GM19351 (cell line): ENCODE results near the gene ACACB.

Experiments used
- ATAC-seq: cut with Tn5 transposase; IDR thresholded peaks from one replicate; pipeline ENCODE4 v1.9.1; 2021; ENCODE audit warnings: mild to moderate bottlenecking, moderate library complexity; ENCODE audit not compliant: unreplicated experiment

The ACACB gene

DNA sequence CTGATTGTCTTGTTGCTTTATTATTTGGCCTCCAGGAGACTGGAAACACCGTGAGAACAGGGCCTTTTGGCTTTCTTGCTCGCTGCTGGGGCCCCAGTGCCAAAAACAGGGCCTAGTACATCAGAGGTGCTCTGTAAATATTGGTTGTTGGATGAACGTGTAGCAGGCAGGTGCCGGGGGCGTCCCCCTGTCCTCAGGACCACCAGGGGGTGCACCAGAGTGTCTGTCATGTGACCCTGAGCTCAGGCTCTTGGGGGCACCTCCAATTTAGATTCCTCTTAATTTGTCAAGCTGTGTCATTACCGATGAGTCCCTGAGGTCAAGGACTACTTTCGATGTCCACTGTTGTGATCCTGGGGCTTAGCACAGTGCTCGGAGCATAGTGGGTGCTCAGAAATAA, 87.1 kb downstream of the ACACB start:
- ATAC-seq = no peak

DNA sequence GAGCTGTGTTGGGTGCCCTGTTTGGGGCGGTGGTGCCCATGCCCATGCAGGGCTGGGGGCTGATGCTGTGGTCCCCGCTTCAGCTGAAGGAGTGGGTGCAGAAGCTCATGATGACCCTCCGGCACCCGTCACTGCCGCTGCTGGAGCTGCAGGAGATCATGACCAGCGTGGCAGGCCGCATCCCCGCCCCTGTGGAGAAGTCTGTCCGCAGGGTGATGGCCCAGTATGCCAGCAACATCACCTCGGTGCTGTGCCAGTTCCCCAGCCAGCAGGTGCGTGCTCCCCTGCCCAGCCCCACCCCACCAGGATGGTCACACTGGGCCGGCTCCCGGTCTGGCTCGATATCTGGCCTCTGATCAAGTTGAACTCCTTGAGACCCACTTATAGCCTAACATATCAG, 92.7 kb downstream of the ACACB start:
- no peak for ATAC-seq

- ATAC-seq = no peak
These were observed 96.2 kb downstream of the ACACB start for GRCh38 chr12:109212460-109213115.

DNA sequence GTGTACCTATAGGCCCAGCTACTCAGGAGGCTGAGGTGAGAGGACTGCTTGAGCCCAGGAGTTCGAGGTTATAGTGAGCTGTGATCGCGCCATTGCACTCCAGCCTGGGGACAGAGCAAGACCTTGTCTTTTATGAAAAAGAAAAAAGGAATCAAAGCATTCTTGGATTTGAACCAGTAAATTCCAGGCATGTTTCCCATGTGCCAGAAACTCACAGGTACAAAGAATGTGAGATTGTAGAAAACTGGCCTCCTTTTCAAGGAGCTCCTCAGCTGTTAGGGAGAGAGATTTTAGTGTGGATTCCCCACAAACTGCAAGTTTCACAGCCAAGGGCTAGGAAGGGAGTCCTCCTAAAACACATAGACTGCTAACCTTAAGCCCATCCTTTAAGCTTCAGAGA, 97.7 kb downstream of the ACACB start:
- ATAC-seq = no peak

- ATAC-seq = no peak
These were observed 102.6 kb downstream of the ACACB start for GRCh38 chr12:109218996-109219395.

- ATAC-seq = no peak
These were observed 103.6 kb downstream of the ACACB start for GRCh38 chr12:109219938-109220337.

DNA sequence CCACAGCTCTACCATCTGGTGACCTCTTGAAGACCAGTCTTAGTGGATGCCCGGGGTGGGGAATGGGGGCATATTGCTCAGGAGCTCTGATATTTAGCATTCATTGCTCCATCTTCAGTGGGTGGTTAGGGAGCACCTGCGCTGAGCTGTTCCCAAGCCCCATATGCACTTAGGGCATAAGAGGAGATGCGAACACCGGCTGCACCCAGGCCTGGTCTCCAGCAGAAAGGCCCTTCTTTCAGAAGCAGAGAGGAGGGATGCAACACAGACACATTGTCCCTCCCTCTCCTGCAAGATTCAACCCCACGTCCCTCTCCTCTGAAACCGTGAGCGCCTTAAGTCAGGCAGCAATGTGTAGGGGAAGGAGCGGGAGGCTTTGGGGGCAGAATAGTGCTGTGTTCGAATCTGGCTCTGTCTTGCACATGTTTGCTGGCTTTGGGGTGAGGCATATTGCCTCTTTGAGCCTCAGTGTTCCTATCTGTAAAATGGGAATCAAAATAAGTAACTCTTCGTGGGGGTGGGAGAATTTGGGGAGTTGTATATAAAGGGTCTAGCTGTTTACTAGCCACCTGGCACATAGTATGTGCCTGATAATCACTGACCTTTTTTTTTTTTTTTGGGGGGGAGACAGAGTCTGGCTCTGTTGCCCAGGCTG, 105.0 kb downstream of the ACACB start:
- no peak for ATAC-seq

GRCh38 chr12:109222062-109222461, 105.7 kb downstream of the ACACB start:
- no peak for ATAC-seq

GRCh38 chr12:109222496-109222895, 106.1 kb downstream of the ACACB start:
- ATAC-seq = no peak

- ATAC-seq = no peak
These were observed 106.8 kb downstream of the ACACB start for GRCh38 chr12:109223211-109223610.

GRCh38 chr12:109223868-109224267, 107.5 kb downstream of the ACACB start:
- no peak for ATAC-seq

- no peak for ATAC-seq
These were observed 112.3 kb downstream of the ACACB start for GRCh38 chr12:109228664-109229063.

- ATAC-seq = no peak
These were observed 113.8 kb downstream of the ACACB start for GRCh38 chr12:109230193-109230592.

- no peak for ATAC-seq
These were observed 116.3 kb downstream of the ACACB start for GRCh38 chr12:109232731-109233130.

GRCh38 chr12:109234012-109234411, 117.6 kb downstream of the ACACB start:
- no peak for ATAC-seq

GRCh38 chr12:109236257-109236656, 119.9 kb downstream of the ACACB start:
- ATAC-seq = no peak

GRCh38 chr12:109239179-109239578, 122.8 kb downstream of the ACACB start:
- no peak for ATAC-seq

GRCh38 chr12:109239691-109240090, 123.3 kb downstream of the ACACB start:
- ATAC-seq = no peak

- no peak for ATAC-seq
These were observed 124.0 kb downstream of the ACACB start for GRCh38 chr12:109240365-109240764.

DNA sequence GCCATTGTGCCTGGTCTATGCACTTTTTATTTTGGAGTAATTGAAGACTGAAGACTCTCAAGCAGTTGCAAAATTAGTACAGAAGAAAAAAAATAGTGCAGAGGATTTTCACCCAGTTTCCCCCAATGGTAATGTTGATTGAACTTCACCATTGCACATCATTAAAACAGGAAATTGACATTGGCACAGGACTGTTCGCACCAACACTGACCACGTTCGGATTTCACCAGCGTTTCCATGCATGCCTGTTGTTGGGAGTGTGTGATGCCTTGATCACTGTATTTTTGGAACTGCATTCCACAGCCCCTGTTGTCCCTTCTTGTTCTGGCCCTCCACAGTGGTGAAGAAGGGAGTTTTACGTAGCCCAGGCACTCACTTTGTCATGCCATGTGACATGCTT, 125.5 kb downstream of the ACACB start:
- ATAC-seq = no peak

DNA sequence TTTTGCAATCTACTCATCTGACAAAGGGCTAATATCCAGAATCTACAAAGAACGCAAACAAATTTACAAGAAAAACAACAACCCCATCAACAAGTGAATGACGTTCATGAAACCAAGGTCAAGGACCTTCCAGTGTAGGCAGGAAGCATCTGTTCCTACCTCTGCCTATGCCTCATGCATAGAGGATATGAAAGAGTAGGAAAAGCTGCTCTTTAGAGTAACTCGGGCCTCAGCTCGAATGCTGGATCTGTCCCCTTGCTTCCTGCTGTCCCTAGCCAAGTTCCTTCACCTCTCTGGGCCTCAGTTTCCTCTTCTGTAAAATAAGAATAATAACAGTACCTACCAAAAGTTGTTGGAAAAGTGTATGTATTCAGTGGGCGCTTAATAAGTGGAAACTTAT, 127.7 kb downstream of the ACACB start:
- no peak for ATAC-seq

GRCh38 chr12:109246221-109246620, 129.8 kb downstream of the ACACB start:
- no peak for ATAC-seq
